GM12878 (cell line): ENCODE results near the gene ASAP3. TPM values are rescaled to one million over a fixed set of nuclear protein-coding genes. Genes with fewer than 3 reads are reported as not detected.

Source experiments
- ATAC-seq: fragments of 200-7000 bp; cut with Tn5 transposase; 3 replicates; pipeline ENCODE4 v1.9.1; 2020; ENCODE audit warnings: mild to moderate bottlenecking, moderate library complexity
- BruUV-seq: library from RNA; stranded (reverse); fragments of 400-500 nt; replicated peaks from 2 replicates; lab custom pipeline; 2021; lab: Mats Ljungman, UMichigan
- CTCF ChIA-PET: fragments of 300-600 bp; sonication (Branson Sonifier 250); formaldehyde crosslinking; extraction: SDS; loops from one replicate; lab custom pipeline; 2021; ENCODE audit warnings: inconsistent platforms; lab: Yijun Ruan, JAX
- POLR2A ChIA-PET: fragments of 350-600 bp; formaldehyde crosslinking; extraction: SDS; loops from one replicate; lab custom pipeline; 2021; ENCODE audit warnings: inconsistent platforms; lab: Charles Lee
- RAD21 ChIA-PET: fragments of 300-600 bp; sonication (Branson Sonifier 250); formaldehyde crosslinking; loops from one replicate; lab custom pipeline; 2023; ENCODE audit warnings: antibody characterized with exemption; ENCODE audit not compliant: unreplicated experiment; lab: Charles Lee
- SMC1A ChIA-PET: fragments of 300-600 bp; sonication (Branson Sonifier 250); formaldehyde crosslinking; loops from one replicate; lab custom pipeline; 2023; ENCODE audit not compliant: unreplicated experiment, uncharacterized antibody; lab: Charles Lee
- DNase-seq: peaks from one replicate; pipeline ENCODE4 v3.0.0-alpha.2; 2011; ENCODE audit warnings: low read depth, low spot score
- FAIRE-seq: peaks from 3 replicates; lab custom pipeline; 2011; peaks lifted over from hg19 to GRCh38; lab: Jason Lieb, UNC
- H2AFZ ChIP-seq: 2 replicates; pipeline ENCODE4 v1.6.0; 2011; ENCODE audit warnings: low read depth, low read length, control low read depth; ENCODE audit not compliant: control insufficient read depth
- H3K27ac ChIP-seq: 2 replicates; pipeline ENCODE4 v1.5.1; 2011; ENCODE audit warnings: control low read depth; ENCODE audit not compliant: control insufficient read depth, insufficient read depth
- H3K27me3 ChIP-seq, 2 experiments: replicated peaks in 1 of 2; 2 replicates each; pipeline versions ENCODE4 v1.6.0 to v1.6.1; 2011; ENCODE audit warnings: low read length in 1 of 2; ENCODE audit not compliant: control insufficient read depth in 2 of 2, insufficient read depth in 2 of 2
- H3K36me3 ChIP-seq, 2 experiments: 2 replicates each; pipeline ENCODE4 v1.5.1; 2011; ENCODE audit warnings: low read length in 1 of 2; ENCODE audit not compliant: control insufficient read depth in 2 of 2, insufficient read depth in 2 of 2
- H3K4me1 ChIP-seq: 2 replicates; pipeline ENCODE4 v1.6.1; 2011; ENCODE audit warnings: mild to moderate bottlenecking, low read length, moderate library complexity, mixed read lengths; ENCODE audit not compliant: control insufficient read depth, insufficient read depth
- H3K4me2 ChIP-seq: 2 replicates; pipeline ENCODE4 v1.6.0; 2011; ENCODE audit warnings: control low read depth; ENCODE audit not compliant: control insufficient read depth, insufficient read depth
- H3K4me3 ChIP-seq: fragments of 200-600 bp; sonication (generic); 2 replicates; pipeline ENCODE4 v1.5.1; 2016
- H3K79me2 ChIP-seq: 2 replicates; pipeline ENCODE4 v1.6.0; 2011; ENCODE audit warnings: low read length; ENCODE audit not compliant: control insufficient read depth, insufficient read depth
- H3K9ac ChIP-seq: 2 replicates; pipeline ENCODE4 v1.8.0; 2011; ENCODE audit warnings: low read length, control low read depth, mixed read lengths; ENCODE audit not compliant: control insufficient read depth, insufficient read depth
- H3K9me3 ChIP-seq: replicated peaks from 3 replicates; pipeline ENCODE4 v1.5.1; 2011; ENCODE audit warnings: mild to moderate bottlenecking, low read length; ENCODE audit not compliant: control insufficient read depth, insufficient read depth
- H4K20me1 ChIP-seq: 2 replicates; pipeline ENCODE4 v1.6.0; 2011; ENCODE audit not compliant: control insufficient read depth, insufficient read depth
- ATF3 ChIP-seq: IDR thresholded peaks from 2 replicates; pipeline ENCODE4 v1.6.1; 2011; ENCODE audit warnings: low read depth, mild to moderate bottlenecking, low read length, moderate library complexity, borderline replicate concordance; ENCODE audit errors: extremely low read depth
- ETV6 ChIP-seq, 2 experiments: fragments of 450-650 bp in 1 of 2; IDR thresholded peaks in 1 of 2; conservative IDR thresholded peaks in 1 of 2; 2 replicates each; pipeline ENCODE4 v1.6.1; 2014; ENCODE audit warnings: antibody characterized with exemption in 1 of 2, borderline replicate concordance in 1 of 2, low read depth in 1 of 2, mild to moderate bottlenecking in 1 of 2, moderate library complexity in 1 of 2
- FOS ChIP-seq: IDR thresholded peaks from 3 replicates; pipeline ENCODE4 v1.6.1; 2011; ENCODE audit warnings: borderline replicate concordance; ENCODE audit not compliant: insufficient read length; ENCODE audit errors: extremely low read depth
- HCFC1 ChIP-seq: fragments of 150-350 bp; IDR thresholded peaks from 2 replicates; pipeline ENCODE4 v1.6.1; 2014; ENCODE audit warnings: low read length
- IRF5 ChIP-seq: fragments of 450-650 bp; IDR thresholded peaks from 2 replicates; pipeline ENCODE4 v1.6.1; 2017; ENCODE audit warnings: borderline replicate concordance
- NFYB ChIP-seq: IDR thresholded peaks from 2 replicates; pipeline ENCODE4 v1.6.1; 2011; ENCODE audit warnings: low read depth, mild to moderate bottlenecking, low read length, improper control_type of control experiment, moderate library complexity; ENCODE audit not compliant: insufficient read depth
- RELA ChIP-seq: fragments of 450-650 bp; IDR thresholded peaks from 2 replicates; pipeline ENCODE4 v1.8.0; 2014; ENCODE audit warnings: borderline replicate concordance; ENCODE audit not compliant: partially characterized antibody
- SIN3A ChIP-seq: IDR thresholded peaks from 2 replicates; pipeline ENCODE4 v1.6.1; 2012; ENCODE audit warnings: low read depth, low read length, improper control_type of control experiment
- STAT3 ChIP-seq: IDR thresholded peaks from 2 replicates; pipeline ENCODE4 v1.6.1; 2011; ENCODE audit warnings: low read depth, low read length, improper control_type of control experiment
- SUPT20H ChIP-seq: IDR thresholded peaks from 2 replicates; pipeline ENCODE4 v1.6.1; 2011; ENCODE audit warnings: low read depth, mild to moderate bottlenecking, low read length, moderate library complexity, borderline replicate concordance; ENCODE audit not compliant: control insufficient read depth
- WGBS: methylation state at CpG from one replicate; pipeline ENCODE4 v1.1.6; 2016; ENCODE audit warnings: low lambda C conversion rate; ENCODE audit not compliant: insufficient replicate concordance, insufficient coverage; ENCODE audit errors: missing lambda C conversion rate; 5-methylcytosine and 5-hydroxymethylcytosine counted together
- in situ Hi-C: fragments of 300-500 bp; cut with MboI; formaldehyde crosslinking; loops from 9 replicates; pipeline ENCODE4 v1.14.3; 2018; ENCODE audit warnings: mixed read lengths
- intact Hi-C: fragments of 100-400 bp; cut with micrococcal nuclease; formaldehyde crosslinking; loops from one replicate; pipeline ENCODE4 v1.14.2; 2022; ENCODE audit not compliant: unreplicated experiment
- polyA plus RNA-seq, 11 experiments: library from polyadenylated mRNA; depleted of rRNA in 4 of 11; unstranded in 6 of 11; stranded (reverse) in 5 of 11; fragments of >200 nt; fragmentation: Nextera tagmentation in 4 of 11; fragmentation: Illumina TruSeq in 1 of 11; extraction: Ambion mirVana in 4 of 11; extraction: Trizol in 1 of 11; gene quantifications; 1 replicate in 1 of 11; 2 replicates in 10 of 11; pipeline versions ENCODE4 v1.2.1 to v1.2.3, GENCODE V29; 2011 to 2016; ENCODE audit warnings: inconsistent platforms in 2 of 11, missing spikeins in 2 of 11, low read depth in 1 of 11
- total RNA-seq, 4 experiments: library from RNA; depleted of rRNA in 3 of 4; stranded (reverse); fragments of >200 nt in 3 of 4; fragmentation: Illumina TruSeq in 1 of 4; extraction: Trizol in 1 of 4; gene quantifications; 2 replicates each; pipeline versions ENCODE4 v1.2.1 to v1.2.3, GENCODE V29; 2013 to 2021
- TF ChIP-seq, protein P1 (sequence below): fragments of 450-650 bp; formaldehyde crosslinking; IDR thresholded peaks from 2 replicates; pipeline ENCODE4 v1.5.0; 2022; ENCODE audit warnings: mild to moderate bottlenecking, missing genetic modification characterization
- TF ChIP-seq, protein P2 (sequence below): fragments of 450-650 bp; IDR thresholded peaks from 2 replicates; pipeline ENCODE4 v1.6.1; 2014; ENCODE audit warnings: mild to moderate bottlenecking

The ASAP3 gene
- total and polyA plus RNA-seq, 10 of the 15 experiments (the other 5 are each of a cell fraction or from before 2014, with no cell fraction given), result 0.04 to 0.92 (median 0.34) TPM; not detected in 1

DNA sequence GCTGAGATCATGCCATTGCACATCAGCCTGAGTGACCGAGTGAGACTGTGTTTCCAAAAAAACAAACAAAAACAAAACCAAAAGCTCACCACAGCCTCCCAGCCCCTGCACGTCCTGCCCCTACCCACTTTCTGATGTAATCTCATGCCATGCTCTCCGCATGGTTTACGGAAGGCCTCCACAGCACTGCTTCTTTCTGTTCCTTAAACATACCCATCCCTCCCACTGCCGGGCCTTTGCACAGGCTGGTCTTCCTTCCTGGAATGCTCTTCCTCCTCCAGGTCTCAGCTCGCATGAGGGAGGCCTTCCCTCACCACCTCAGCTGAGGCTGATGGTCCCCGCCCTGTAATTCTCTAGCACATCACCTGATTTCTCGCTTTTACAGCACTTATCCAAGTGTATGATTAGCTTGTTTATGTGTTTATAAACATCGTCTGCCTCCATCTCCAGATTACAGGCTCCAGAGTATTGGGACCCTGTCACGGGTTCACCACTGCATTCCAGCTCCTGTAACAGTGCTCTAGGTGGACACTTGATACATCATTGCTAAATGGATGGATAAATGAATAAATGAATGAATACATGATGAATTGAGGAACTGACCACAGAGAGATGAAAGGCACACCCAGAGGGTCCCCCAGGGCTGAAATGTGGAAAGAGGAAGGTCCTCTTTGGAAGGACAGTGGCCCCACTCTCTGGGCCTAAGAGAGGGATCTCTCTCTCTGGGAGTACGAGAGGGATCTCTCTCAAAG, 81.5 kb downstream of the ASAP3 start:
- no peaks in the 10 kb centered on the region for H3K79me2 ChIP-seq
- H3K4me3 ChIP-seq, result no peak overlapping the region
- ChIA-PET SMC1A (interaction anchor here (0.5 to 2.7 kb wide), 7 partner anchors 8 to 415 kb away, joined by 3 to 11 read pairs (median 3); no protein-coding TSS in a partner anchor), CTCF (interaction anchor here (0.6 to 3.1 kb wide), 12 partner anchors 8 to 307 kb away, joined by 3 to 17 read pairs (median 4); partner anchors contain the start of gene HNRNPR), POLR2A (interaction anchor here (0.6 kb wide), 2 partner anchors 13 to 136 kb away, joined by 3 to 7 read pairs; no protein-coding TSS in a partner anchor), RAD21 (interaction anchor here (1.2 to 1.3 kb wide), 2 partner anchors 58 to 218 kb away, joined by 4 read pairs; no protein-coding TSS in a partner anchor)
- no peaks in the 10 kb centered on the region for H4K20me1 ChIP-seq
- intact Hi-C loops, result loop anchor here (5.0 kb wide), 4 partner anchors 60 to 425 kb away; partner anchors contain the start of genes HNRNPR and HTR1D
- 0 out of 2 replicates have a peak, but pooled peaks cover 5% of the 10 kb centered on the region for H3K4me1 ChIP-seq
- BruUV-seq, result no TSS peak
- H3K36me3 ChIP-seq, result no peaks in the 10 kb centered on the region
- WGBS, result 59% methylated on average over 11 of the region's 11 CpGs
- no peak overlapping the region for H3K27ac ChIP-seq
- ATAC-seq, result no peak
- H2AFZ ChIP-seq, result no peak overlapping the region
- DNase-seq, result no peak
- H3K4me2 ChIP-seq, result no peak overlapping the region
- no peaks in the 10 kb centered on the region for H3K9me3 ChIP-seq
- 0 out of 4 replicates have a peak, but pooled peaks cover 0 to 3% of the 10 kb centered on the region in 2 experiments for H3K27me3 ChIP-seq
- FAIRE-seq, result no peak
- in situ Hi-C loops, result no loop called here
- no peak overlapping the region for H3K9ac ChIP-seq
- no peak for TF ChIP-seq STAT3
- TF ChIP-seq, protein P1, sequence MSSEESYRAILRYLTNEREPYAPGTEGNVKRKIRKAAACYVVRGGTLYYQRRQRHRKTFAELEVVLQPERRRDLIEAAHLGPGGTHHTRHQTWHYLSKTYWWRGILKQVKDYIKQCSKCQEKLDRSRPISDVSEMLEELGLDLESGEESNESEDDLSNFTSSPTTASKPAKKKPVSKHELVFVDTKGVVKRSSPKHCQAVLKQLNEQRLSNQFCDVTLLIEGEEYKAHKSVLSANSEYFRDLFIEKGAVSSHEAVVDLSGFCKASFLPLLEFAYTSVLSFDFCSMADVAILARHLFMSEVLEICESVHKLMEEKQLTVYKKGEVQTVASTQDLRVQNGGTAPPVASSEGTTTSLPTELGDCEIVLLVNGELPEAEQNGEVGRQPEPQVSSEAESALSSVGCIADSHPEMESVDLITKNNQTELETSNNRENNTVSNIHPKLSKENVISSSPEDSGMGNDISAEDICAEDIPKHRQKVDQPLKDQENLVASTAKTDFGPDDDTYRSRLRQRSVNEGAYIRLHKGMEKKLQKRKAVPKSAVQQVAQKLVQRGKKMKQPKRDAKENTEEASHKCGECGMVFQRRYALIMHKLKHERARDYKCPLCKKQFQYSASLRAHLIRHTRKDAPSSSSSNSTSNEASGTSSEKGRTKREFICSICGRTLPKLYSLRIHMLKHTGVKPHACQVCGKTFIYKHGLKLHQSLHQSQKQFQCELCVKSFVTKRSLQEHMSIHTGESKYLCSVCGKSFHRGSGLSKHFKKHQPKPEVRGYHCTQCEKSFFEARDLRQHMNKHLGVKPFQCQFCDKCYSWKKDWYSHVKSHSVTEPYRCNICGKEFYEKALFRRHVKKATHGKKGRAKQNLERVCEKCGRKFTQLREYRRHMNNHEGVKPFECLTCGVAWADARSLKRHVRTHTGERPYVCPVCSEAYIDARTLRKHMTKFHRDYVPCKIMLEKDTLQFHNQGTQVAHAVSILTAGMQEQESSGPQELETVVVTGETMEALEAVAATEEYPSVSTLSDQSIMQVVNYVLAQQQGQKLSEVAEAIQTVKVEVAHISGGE, result no peak
- TF ChIP-seq ATF3, result no peak
- no peak for TF ChIP-seq IRF5
- TF ChIP-seq, protein P2, sequence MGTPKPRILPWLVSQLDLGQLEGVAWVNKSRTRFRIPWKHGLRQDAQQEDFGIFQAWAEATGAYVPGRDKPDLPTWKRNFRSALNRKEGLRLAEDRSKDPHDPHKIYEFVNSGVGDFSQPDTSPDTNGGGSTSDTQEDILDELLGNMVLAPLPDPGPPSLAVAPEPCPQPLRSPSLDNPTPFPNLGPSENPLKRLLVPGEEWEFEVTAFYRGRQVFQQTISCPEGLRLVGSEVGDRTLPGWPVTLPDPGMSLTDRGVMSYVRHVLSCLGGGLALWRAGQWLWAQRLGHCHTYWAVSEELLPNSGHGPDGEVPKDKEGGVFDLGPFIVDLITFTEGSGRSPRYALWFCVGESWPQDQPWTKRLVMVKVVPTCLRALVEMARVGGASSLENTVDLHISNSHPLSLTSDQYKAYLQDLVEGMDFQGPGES, result no peak
- TF ChIP-seq SUPT20H, result no peak
- no peak for TF ChIP-seq ETV6 (conservative IDR thresholded peaks at IDR 0.05 in 1 of 2, IDR thresholded peaks at IDR 0.05 in 1 of 2; ENCODE audit: borderline replicate concordance in 1 of 2, low read depth in 1 of 2)
- TF ChIP-seq RELA, result no peak
- no peak for TF ChIP-seq NFYB
- no peak for TF ChIP-seq FOS
- no peak for TF ChIP-seq SIN3A
- TF ChIP-seq HCFC1, result no peak
